GM13977 (cell line): ENCODE data around the gene CENPP.

Experiments used
- DNase-seq: peaks from one replicate; pipeline ENCODE4 v3.0.0; 2012; ENCODE audit warnings: low spot score
- CTCF ChIP-seq: IDR thresholded peaks from 2 replicates; pipeline ENCODE4 v1.5.1; 2012; ENCODE audit warnings: mild to moderate bottlenecking, control low read depth; ENCODE audit not compliant: insufficient read depth; ENCODE audit errors: extremely low read depth, missing control alignments
- in situ Hi-C: fragments of 300-500 bp; cut with MboI; formaldehyde crosslinking; loops from one replicate; pipeline ENCODE4 v1.12.0; 2022; ENCODE audit warnings: low sequenced_read_pairs, low pct_unique_long_range_greater_than_20kb, mixed read lengths, inconsistent platforms; ENCODE audit not compliant: unreplicated experiment

The CENPP gene

GRCh38 chr9:92644278-92644677 is 318.5 kb downstream of the CENPP start:
- DNase-seq = no peak
- no peak for TF ChIP-seq CTCF
- in situ Hi-C loops = loop anchor here (25.0 kb wide), 2 partner anchors 332 to 507 kb away; no protein-coding TSS in a partner anchor

DNA sequence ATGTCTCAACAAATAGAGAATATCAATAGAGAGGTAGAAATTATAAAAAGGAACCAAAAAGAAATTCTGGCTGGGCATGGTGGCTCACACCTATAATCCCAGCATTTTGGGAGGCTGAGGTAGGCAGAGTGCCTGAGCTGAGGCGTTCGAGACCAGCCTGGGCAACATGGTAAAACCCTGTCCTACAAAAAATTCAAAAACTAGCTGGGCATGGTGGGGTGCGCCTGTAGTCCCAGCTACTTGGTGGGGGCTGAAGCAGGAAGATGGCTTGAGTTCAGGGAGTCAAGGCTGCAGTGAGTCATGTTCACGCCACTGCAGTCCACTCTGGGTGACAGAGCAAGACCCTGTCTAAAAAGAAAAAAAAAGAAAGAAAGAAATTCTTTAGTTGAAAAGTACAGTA is 319.3 kb downstream of the CENPP start:
- TF ChIP-seq CTCF = no peak
- no peak for DNase-seq
- in situ Hi-C loops = loop anchor here (25.0 kb wide), 2 partner anchors 333 to 508 kb away; no protein-coding TSS in a partner anchor

GRCh38 chr9:92647671-92648473 is 322.1 kb downstream of the CENPP start:
- TF ChIP-seq CTCF = no peak
- in situ Hi-C loops = loop anchor here (25.0 kb wide), 2 partner anchors 336 to 511 kb away; no protein-coding TSS in a partner anchor
- no peak for DNase-seq

DNA sequence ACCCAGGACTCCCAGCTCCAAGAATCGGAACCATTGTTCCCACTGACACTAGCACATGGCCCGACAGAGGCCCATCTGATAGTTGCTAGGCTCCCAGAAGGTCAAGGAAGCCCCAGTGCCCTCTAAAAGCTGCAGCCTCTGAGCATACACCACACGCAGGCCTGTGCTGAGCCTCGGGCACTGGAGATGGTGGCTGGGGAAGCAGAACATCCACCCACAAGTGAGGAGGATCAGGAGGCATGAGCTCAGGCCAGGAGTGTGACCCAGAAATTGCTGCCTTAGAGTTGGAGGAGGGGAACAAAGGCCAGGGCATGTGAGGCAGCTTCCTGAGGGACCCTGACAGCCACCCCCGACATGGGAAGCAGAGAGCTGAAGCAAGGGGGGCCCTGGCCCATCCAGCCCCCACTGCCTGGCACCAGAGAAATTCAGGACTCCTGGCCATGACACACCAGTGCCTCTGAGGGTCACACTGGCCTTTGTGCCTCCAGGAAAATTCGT is 322.8 kb downstream of the CENPP start:
- no peak for TF ChIP-seq CTCF
- in situ Hi-C loops = loop anchor here (25.0 kb wide), 2 partner anchors 336 to 511 kb away; no protein-coding TSS in a partner anchor
- DNase-seq = no peak

DNA sequence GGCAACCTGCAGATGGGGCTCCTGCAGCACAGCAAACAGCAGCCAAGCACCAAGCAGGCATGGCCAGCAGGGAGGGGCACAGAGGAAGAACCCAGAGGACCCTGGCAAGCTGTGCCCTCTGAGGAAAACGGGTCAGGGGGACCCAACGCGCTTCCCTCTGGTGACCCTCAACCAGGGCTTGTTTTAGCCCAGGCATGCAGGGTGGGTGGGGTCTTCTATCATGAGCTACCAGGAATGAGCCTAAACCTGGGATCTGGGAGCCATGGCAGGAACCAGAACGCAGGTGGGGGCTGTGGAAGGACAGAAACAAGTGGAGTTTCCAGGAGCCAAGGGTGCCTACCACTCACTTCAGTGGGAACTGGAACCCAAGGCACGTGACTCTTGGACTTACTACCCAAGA is 323.3 kb downstream of the CENPP start:
- no peak for DNase-seq
- TF ChIP-seq CTCF = peak; percentile 7
- in situ Hi-C loops = loop anchor here (25.0 kb wide), 2 partner anchors 337 to 512 kb away; no protein-coding TSS in a partner anchor

- in situ Hi-C loops = no loop called here
- TF ChIP-seq CTCF = no peak
- DNase-seq = no peak
These were observed 324.5 kb downstream of the CENPP start for GRCh38 chr9:92650296-92650695.
